ENCODE results near the gene FGFBP2. TPM values are rescaled to one million over a fixed set of nuclear protein-coding genes. Genes with fewer than 3 reads are reported as not detected.
A peak's percentile ranks its signal among the peaks of the same experiment; 100 is the strongest.

The FGFBP2 gene, protein sequence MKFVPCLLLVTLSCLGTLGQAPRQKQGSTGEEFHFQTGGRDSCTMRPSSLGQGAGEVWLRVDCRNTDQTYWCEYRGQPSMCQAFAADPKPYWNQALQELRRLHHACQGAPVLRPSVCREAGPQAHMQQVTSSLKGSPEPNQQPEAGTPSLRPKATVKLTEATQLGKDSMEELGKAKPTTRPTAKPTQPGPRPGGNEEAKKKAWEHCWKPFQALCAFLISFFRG
- total RNA-seq = not detected in 2 replicates
- long read RNA-seq = 0 reads

DNA sequence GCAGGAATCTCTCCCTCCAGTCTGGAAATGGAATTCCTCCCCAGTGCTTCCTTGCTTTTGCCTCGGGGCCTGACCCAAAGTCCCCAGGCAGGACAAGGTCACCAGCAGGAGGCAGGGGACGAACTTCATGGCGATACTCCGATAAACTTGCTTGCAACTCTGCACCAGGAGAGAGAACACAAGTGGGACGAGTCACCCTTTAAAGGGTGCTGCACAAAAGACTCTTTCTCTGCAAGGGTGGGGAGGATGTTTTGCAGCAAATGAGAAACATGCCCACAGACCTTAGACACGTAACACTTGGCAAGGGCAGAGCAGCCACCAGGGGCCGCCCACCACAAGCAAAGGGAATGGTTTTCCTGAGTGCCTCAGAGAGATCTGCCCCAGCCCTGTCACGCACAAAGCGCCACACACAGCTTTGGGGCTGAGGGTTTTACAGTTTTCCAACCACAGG lies at the start of gene FGFBP2:
FGFBP2 (minus strand) TSS at position 175 of the 451 bp plus-strand sequence; CDS start at position 129, 46 bp downstream.
- Mint-ChIP-seq H3K27me3 (ENCODE audit: unreplicated experiment) (peaks cover 17% of the 10 kb centered on the region), H3K36me3 (ENCODE audit: unreplicated experiment) (no peaks in the 10 kb centered on the region), H3K9me3 (ENCODE audit: unreplicated experiment) (peaks cover 6% of the 10 kb centered on the region), H3K4me1 (ENCODE audit: unreplicated experiment) (peaks cover 8% of the 10 kb centered on the region), H3K4me3 (ENCODE audit: unreplicated experiment) (no peak within 1 kb of the TSS), H3K27ac (ENCODE audit: unreplicated experiment) (no peak within 1 kb of the TSS)
- no peak for DNase-seq (ENCODE audit: extremely low spot score, unreplicated experiment)
- TF ChIP-seq, protein P1, sequence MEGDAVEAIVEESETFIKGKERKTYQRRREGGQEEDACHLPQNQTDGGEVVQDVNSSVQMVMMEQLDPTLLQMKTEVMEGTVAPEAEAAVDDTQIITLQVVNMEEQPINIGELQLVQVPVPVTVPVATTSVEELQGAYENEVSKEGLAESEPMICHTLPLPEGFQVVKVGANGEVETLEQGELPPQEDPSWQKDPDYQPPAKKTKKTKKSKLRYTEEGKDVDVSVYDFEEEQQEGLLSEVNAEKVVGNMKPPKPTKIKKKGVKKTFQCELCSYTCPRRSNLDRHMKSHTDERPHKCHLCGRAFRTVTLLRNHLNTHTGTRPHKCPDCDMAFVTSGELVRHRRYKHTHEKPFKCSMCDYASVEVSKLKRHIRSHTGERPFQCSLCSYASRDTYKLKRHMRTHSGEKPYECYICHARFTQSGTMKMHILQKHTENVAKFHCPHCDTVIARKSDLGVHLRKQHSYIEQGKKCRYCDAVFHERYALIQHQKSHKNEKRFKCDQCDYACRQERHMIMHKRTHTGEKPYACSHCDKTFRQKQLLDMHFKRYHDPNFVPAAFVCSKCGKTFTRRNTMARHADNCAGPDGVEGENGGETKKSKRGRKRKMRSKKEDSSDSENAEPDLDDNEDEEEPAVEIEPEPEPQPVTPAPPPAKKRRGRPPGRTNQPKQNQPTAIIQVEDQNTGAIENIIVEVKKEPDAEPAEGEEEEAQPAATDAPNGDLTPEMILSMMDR (IDR thresholded peaks at IDR 0.05) = peak; percentile 76

DNA sequence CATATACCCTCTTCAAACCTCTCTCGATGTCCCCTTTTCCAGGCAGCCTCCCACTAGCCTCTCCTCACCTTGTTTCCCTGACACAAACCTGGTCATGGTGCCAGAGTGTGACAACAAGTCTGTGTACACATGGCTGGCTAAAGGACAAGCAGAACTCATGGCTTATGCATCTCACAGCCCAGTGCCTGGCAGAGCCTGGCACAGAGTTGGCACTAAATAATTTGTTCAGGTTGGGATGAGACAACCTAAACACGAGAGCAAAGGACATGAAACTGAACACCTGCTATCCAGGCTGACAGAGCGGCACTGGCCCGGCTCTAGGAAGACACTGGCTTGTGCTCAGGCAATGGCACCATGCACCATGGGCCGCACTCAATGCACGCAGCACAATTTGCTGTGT lies 48.2 kb upstream of the FGFBP2 start:
- Mint-ChIP-seq H3K9me3 (ENCODE audit: unreplicated experiment) (no peaks in the 10 kb centered on the region), H3K27ac (ENCODE audit: unreplicated experiment) (no peak overlapping the region), H3K27me3 (ENCODE audit: unreplicated experiment) (peaks cover 37% of the 10 kb centered on the region), H3K4me3 (ENCODE audit: unreplicated experiment) (no peak overlapping the region), H3K4me1 (ENCODE audit: unreplicated experiment) (no peaks in the 10 kb centered on the region), H3K36me3 (ENCODE audit: unreplicated experiment) (no peaks in the 10 kb centered on the region)
- TF ChIP-seq, protein P1 (IDR thresholded peaks at IDR 0.05) = no peak
- DNase-seq (ENCODE audit: extremely low spot score, unreplicated experiment) = no peak

DNA sequence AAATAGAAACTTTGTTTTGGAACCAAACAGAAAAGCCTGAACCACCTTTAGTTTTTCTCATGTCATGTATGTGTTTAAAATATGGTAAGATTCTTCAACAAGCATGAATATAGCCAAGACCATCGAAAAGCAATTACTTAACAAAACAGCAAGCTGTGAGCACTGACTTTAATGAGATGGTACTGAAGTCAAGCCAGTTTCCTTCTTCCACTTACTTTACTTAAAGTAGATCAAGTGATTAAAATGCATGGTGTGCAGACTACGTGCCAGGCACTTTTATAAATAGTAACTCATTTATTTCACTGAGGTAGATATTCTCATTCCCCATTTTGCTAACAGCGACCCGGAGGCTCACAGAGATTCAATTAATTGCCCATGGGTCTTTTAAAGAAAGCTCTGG lies 46.2 kb upstream of the FGFBP2 start:
- Mint-ChIP-seq H3K9me3 (ENCODE audit: unreplicated experiment) (no peaks in the 10 kb centered on the region), H3K27me3 (ENCODE audit: unreplicated experiment) (peaks cover 38% of the 10 kb centered on the region), H3K4me1 (ENCODE audit: unreplicated experiment) (no peaks in the 10 kb centered on the region), H3K4me3 (ENCODE audit: unreplicated experiment) (no peak overlapping the region), H3K36me3 (ENCODE audit: unreplicated experiment) (no peaks in the 10 kb centered on the region), H3K27ac (ENCODE audit: unreplicated experiment) (no peak overlapping the region)
- no peak for DNase-seq (ENCODE audit: extremely low spot score, unreplicated experiment)
- TF ChIP-seq, protein P1 (IDR thresholded peaks at IDR 0.05) = no peak

- Mint-ChIP-seq H3K36me3 (ENCODE audit: unreplicated experiment) (no peaks in the 10 kb centered on the region), H3K27me3 (ENCODE audit: unreplicated experiment) (peaks cover 40% of the 10 kb centered on the region), H3K27ac (ENCODE audit: unreplicated experiment) (no peak overlapping the region), H3K4me3 (ENCODE audit: unreplicated experiment) (no peak overlapping the region), H3K4me1 (ENCODE audit: unreplicated experiment) (no peaks in the 10 kb centered on the region), H3K9me3 (ENCODE audit: unreplicated experiment) (no peaks in the 10 kb centered on the region)
- no peak for DNase-seq (ENCODE audit: extremely low spot score, unreplicated experiment)
- TF ChIP-seq, protein P1 (IDR thresholded peaks at IDR 0.05) = no peak
These were observed 44.6 kb upstream of the FGFBP2 start for GRCh38 chr4:16007471-16008095.

DNA sequence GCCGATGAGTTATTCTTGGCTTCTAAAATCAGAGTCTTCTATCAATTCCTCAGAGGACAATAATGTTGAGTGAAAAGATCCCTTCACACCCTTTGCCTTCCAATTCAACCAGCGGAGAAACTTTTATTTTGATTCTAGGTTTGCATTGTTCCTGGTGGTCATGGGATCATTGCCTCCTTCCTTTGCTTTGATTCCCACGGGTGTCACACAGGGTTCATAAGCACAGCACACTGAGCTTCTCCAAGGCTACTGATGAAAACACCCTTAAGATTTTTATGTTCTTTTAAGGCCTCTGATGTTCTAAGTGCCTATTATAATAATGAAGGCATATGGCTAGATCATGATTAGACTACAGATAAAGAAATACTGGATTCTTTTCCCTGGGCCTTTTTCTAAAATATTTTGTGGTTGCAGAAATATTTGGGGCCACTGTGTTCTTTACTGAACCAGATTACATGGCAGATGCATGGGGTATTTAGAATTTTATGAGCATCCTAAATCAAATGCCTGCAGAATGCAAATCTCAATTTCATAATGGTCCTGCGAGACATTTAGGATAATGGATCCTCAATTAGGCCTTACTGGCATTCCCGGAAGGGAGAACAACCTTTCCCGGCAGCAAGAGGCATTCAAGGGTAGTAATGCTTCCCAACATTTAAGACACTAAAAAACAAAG lies 43.9 kb upstream of the FGFBP2 start:
- Mint-ChIP-seq H3K27ac (ENCODE audit: unreplicated experiment) (no peak overlapping the region), H3K9me3 (ENCODE audit: unreplicated experiment) (no peaks in the 10 kb centered on the region), H3K4me1 (ENCODE audit: unreplicated experiment) (no peaks in the 10 kb centered on the region), H3K36me3 (ENCODE audit: unreplicated experiment) (no peaks in the 10 kb centered on the region), H3K4me3 (ENCODE audit: unreplicated experiment) (no peak overlapping the region), H3K27me3 (ENCODE audit: unreplicated experiment) (peaks cover 40% of the 10 kb centered on the region)
- TF ChIP-seq, protein P1 (IDR thresholded peaks at IDR 0.05) = no peak
- DNase-seq (ENCODE audit: extremely low spot score, unreplicated experiment) = no peak

Data from osteocyte (in vitro differentiated cells).